Testis (tissue), 3 donors: ENCODE data around the gene NEK5. TPM values are rescaled to one million over a fixed set of nuclear protein-coding genes. Genes with fewer than 3 reads are reported as not detected.
"Not testable (repeated sequence)": the region's sequence is repeated elsewhere in the genome, so short reads cannot be mapped to it uniquely, and the experiment has no call there.

Experiments used
- DNase-seq: peaks from one replicate; pipeline ENCODE4 v3.0.0-alpha.2; 2019
- H3K27ac ChIP-seq, 2 donors: fragments of 200-600 bp; sonication (generic); one replicate each; pipeline ENCODE4 v1.5.1; 2019
- H3K27me3 ChIP-seq: fragments of 200-600 bp; sonication (generic); one replicate; pipeline ENCODE4 v1.5.1; 2019
- H3K36me3 ChIP-seq: fragments of 200-600 bp; sonication (generic); one replicate; pipeline ENCODE4 v1.5.1; 2017; ENCODE audit warnings: low read depth; ENCODE audit errors: missing control alignments
- H3K4me1 ChIP-seq: fragments of 200-600 bp; sonication (generic); one replicate; pipeline ENCODE4 v1.5.1; 2019
- H3K4me3 ChIP-seq, 2 donors: fragments of 200-600 bp; sonication (generic); one replicate each; pipeline ENCODE4 v1.5.1; 2017 to 2019
- H3K9me3 ChIP-seq: fragments of 200-600 bp; sonication (generic); one replicate; pipeline ENCODE4 v1.5.1; 2017
- CTCF ChIP-seq, 3 experiments: fragments of 450-650 bp in 2 of 3; fragments of 200-600 bp in 1 of 3; sonication (generic) in 1 of 3; IDR thresholded peaks; one replicate each; pipeline ENCODE4 v1.5.1; 2016 to 2019; ENCODE audit warnings: antibody characterized with exemption in 3 of 3, mild to moderate bottlenecking in 2 of 3, moderate library complexity in 1 of 3
- POLR2A ChIP-seq: fragments of 450-650 bp; IDR thresholded peaks from one replicate; pipeline ENCODE4 v1.6.1; 2017; ENCODE audit warnings: antibody characterized with exemption, mild to moderate bottlenecking, moderate library complexity
- WGBS, 2 donors: methylation state at CpG; one replicate each; pipeline ENCODE4 v1.1.5; 2018; 5-methylcytosine and 5-hydroxymethylcytosine counted together
- intact Hi-C: fragments of 100-400 bp; cut with DNase I; formaldehyde crosslinking; loops from one replicate; pipeline ENCODE4 v1.15.1; 2023; ENCODE audit warnings: low total_unique reads
- polyA plus RNA-seq: library from polyadenylated mRNA; stranded (reverse); fragments of 350-450 nt; fragmentation: Illumina TruSeq; extraction: RNeasy Lipid Tissue Mini Kit (QIAGEN cat#74804); gene quantifications from one replicate; pipeline ENCODE4 v1.2.3, GENCODE V29; 2014; ENCODE audit warnings: low read depth, low replicate concordance; ENCODE audit not compliant: insufficient read depth
- total RNA-seq, 2 donors: library from RNA; depleted of rRNA; stranded (reverse); fragments of >200 nt; gene quantifications; one replicate each; pipeline ENCODE4 v1.2.3, GENCODE V29; 2016

Gene NEK5
- total and polyA plus RNA-seq, 3 donors from 2014 or later, result 9.2 to 17.3 (median 9.5) TPM

DNA sequence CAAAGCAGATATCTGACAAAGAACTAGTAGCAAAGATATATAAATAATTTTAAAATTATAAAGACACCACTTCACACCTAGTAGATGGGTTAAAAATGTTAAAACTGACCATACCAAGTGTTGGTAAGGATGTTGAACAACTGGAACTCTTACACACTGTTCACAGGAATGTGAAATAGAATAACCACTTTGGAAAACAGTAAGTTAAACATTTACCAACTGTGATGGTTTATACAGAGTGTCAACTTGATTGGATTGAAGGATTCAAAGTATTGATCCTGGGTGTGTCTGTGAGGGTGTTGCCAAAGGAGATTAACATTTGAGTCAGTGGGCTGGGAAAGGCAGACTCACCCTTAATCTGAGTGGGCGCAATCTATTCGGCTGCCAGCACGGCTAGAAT, 85.2 kb downstream of the NEK5 start:
- Histone ChIP-seq H3K4me3 (no peak overlapping the region), H3K4me1 (no peaks in the 10 kb centered on the region), H3K36me3 (no peaks in the 10 kb centered on the region), H3K27ac (no peak overlapping the region), H3K9me3 (no peaks in the 10 kb centered on the region), H3K27me3 (no peaks in the 10 kb centered on the region)
- no peak for DNase-seq
- 89 to 95% methylated on average over 3 of the region's 3 CpGs for WGBS, 2 donors
- intact Hi-C loops, result no loop called here
- no peak for TF ChIP-seq CTCF (IDR thresholded peaks at IDR 0.05)
- no peak for TF ChIP-seq POLR2A

DNA sequence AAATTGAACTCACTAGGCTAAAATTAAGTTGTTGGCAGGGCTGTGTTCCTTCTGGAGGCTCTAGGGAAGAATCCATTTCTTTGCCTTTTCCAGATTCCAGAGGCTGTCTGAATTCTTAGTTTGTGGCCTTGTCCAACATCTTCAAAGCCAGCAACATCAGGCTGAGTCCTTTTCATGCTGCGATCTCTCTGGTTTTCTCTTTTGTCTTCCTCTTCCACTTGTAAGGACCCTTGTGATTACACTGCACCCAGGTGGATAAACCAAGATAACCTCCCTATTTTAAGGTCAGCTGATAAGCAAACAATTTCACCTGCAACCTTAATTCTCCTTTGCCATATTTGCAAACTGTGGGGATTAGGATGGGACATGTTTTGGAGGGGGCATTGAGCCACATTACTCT, 92.8 kb downstream of the NEK5 start:
- Histone ChIP-seq H3K4me1 (no peaks in the 10 kb centered on the region), H3K27ac (no peak overlapping the region), H3K27me3 (no peaks in the 10 kb centered on the region), H3K9me3 (no peaks in the 10 kb centered on the region), H3K4me3 (no peak overlapping the region), H3K36me3 (no peaks in the 10 kb centered on the region)
- DNase-seq, result no peak
- TF ChIP-seq CTCF (IDR thresholded peaks at IDR 0.05), result no peak
- TF ChIP-seq POLR2A, result no peak
- intact Hi-C loops, result no loop called here
- 97 to 100% methylated on average over 1 of the region's 1 CpG for WGBS, 2 donors

DNA sequence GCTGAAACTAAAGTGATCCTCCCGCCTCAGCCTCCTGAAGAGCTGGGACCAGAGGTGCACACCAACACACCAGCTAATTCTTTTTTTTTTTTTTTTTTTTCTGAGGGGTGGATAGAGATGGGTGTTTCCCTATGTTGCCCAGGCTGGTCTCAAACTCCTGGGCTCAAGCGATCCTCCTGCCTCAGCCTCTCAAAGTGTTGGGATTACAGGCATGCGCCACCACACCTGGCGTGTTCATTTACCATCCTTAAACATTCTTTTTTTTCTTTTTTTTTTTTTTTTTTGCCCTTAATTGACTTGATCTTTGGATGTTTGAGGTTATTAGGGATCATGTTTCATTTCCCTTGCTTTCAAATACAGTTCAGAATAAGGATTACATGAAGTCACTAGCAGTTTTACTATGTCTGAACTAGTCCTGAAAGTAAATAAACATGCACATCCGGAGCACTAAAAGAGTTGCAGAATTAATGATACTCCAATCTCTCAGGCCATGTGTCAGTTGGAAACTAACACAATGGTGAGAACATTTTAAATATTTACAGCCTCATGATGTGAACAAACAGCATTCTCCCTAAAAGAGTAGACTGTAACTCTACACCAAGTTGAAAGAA, 94.2 kb downstream of the NEK5 start:
- H3K4me3 ChIP-seq, result no peak overlapping the region
- H3K4me1 ChIP-seq, result no peaks in the 10 kb centered on the region
- no peaks in the 10 kb centered on the region for H3K27me3 ChIP-seq
- intact Hi-C loops, result no loop called here
- no peak for DNase-seq
- no peak overlapping the region for H3K27ac ChIP-seq
- H3K36me3 ChIP-seq, result no peaks in the 10 kb centered on the region
- no peaks in the 10 kb centered on the region for H3K9me3 ChIP-seq
- no peak for TF ChIP-seq CTCF (IDR thresholded peaks at IDR 0.05)
- no peak for TF ChIP-seq POLR2A
- 81 to 93% methylated on average over 5 of the region's 5 CpGs for WGBS, 2 donors

DNA sequence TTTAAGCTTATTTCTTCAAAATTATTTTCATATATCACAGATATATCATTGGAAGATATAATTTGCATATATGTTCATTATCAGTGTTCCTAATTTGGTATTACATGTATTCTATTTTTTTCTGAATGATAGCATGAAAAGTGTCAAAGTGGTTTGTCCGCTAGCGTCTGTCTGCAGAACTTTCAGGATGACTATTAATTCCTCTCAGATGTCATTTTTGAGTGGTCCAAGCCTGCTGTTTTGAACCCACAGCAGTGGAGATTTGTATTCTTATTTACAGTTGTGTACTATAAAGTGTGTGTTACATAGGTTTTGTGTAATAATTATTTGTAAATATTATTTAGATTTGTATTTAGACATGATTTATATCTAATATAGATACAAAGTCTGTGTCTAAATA, 95.8 kb downstream of the NEK5 start:
- Histone ChIP-seq H3K36me3 (no peaks in the 10 kb centered on the region), H3K9me3 (no peaks in the 10 kb centered on the region), H3K4me3 (no peak overlapping the region), H3K27me3 (no peaks in the 10 kb centered on the region), H3K4me1 (no peaks in the 10 kb centered on the region), H3K27ac (no peak overlapping the region)
- intact Hi-C loops, result no loop called here
- TF ChIP-seq CTCF (IDR thresholded peaks at IDR 0.05), result no peak
- no peak for TF ChIP-seq POLR2A
- no peak for DNase-seq
- WGBS, 2 donors, result 89 to 95% methylated on average over 2 of the region's 2 CpGs

DNA sequence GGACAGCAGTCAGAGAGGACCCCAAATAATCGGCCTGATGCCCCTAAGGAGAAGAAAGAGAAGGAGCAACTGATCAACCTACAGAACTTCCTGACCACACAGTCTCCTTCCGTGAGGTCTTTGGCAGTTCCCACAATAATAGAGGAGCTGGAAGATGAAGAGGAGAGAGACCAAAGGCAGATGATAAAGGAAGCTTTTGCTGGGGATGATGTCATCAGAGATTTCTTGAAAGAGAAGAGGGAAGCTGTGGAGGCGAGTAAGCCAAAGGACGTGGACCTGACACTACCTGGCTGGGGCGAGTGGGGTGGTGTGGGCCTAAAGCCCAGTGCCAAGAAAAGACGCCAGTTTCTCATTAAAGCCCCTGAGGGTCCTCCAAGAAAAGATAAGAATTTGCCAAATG, 98.5 kb downstream of the NEK5 start:
- H3K4me1 ChIP-seq, H3K4me3 ChIP-seq, H3K27me3 ChIP-seq, H3K36me3 ChIP-seq, DNase-seq, H3K27ac ChIP-seq, intact Hi-C loops, H3K9me3 ChIP-seq: not testable (repeated sequence)
- 90 to 93% methylated on average over 6 of the region's 6 CpGs for WGBS, 2 donors
